HT-29 (cell line): ENCODE results near the gene RFC1. TPM values are rescaled to one million over a fixed set of nuclear protein-coding genes. Genes with fewer than 3 reads are reported as not detected.
"Not testable (repeated sequence)": the region's sequence is repeated elsewhere in the genome, so short reads cannot be mapped to it uniquely, and the experiment has no call there.

Source experiments
- DNase-seq: peaks from one replicate; pipeline ENCODE4 v3.0.0-alpha.2; 2015; ENCODE audit warnings: low spot score
- total RNA-seq: library from RNA; depleted of rRNA; stranded (reverse); fragments of >200 nt; shearing (Covaris generic); gene quantifications from 2 replicates; pipeline ENCODE4 v1.2.3, GENCODE V29; 2014

RFC1 gene
- total RNA-seq, 1 experiment from 2014 or later, result 26.6 TPM

DNA sequence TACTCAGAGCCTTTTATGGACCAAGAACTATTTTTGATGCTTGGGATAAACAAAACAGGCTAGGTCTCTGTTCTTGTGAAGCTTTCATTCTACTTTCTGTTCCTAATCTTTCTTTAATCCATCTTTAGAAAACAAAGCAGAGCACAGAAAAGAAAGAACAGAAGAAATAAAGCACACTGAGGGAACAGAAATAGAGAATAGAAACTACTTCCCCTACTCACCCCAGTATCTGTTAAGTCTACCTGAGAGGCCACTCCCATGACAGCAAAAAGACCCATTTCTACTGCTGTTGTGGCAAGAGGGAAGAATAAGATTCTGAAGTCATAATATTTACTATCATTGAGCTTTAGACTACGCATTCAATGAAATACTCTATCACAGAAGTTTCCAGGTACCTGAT lies 9.2 kb downstream of the RFC1 start:
- DNase-seq, result no peak

DNA sequence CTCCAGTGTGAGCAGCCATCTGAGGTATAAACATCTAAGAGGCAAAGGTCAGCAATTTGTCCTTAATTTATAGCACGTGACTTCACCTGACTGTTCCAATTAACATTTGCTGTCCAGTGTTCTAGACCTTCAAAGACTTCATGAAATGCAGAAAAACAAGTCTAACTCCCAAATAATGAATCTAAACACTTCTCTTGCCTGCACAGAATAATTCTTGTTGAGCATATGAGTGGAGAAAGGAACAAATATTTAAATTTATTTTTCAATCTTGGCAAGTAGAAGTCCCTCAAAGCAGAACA lies 12.0 kb downstream of the RFC1 start:
- peak; percentile 6 for DNase-seq

DNA sequence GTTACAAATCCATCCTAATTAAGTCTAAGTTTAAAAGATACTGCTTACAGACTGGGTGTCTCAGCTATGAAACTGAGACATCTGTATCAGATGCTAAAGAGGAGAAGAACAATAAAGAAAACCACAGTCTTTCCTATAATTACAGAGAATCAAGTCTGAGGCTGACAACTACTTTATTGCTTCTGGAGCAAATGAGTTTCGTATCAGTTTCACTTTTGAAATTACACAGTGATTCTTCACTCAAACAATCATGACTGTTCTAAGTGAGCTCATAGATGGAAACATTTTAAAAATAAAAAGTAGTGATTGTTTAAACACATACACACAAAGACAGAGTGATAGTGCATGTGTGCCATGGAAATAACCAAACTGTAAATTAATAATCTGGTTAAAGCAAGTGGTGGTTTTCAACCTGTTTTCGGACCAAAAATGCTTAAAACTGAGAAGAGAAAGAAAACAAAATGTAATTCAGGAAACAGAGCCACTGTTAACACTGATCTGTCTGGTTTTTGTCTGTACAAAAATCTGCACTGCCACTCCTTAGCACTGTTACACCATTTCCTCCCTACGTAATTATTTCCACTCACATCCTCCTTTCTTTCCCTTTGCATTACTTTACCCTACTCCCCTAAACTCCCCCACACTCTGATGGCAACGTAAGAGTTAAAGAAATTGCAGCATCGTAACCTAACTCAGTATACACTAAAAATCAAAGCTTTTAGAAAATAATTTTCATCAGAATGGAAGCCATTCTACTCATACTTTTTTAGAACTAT lies 12.5 kb downstream of the RFC1 start:
- no peak for DNase-seq

DNA sequence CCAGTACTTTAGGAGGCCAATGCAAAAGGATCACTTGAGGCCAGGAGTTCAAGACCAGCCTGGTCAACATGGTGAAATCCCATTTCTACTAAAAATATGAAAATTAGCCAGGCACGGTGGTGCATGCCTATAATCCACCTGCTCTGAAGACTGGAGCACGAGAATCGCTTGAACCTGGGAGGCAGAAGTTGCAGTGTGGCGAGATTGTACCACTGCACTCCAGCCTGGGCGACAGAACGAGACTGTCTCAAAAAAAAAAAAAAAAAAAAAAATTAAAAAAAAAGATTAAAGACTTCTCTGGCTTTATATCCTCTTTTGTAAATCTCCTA lies 13.0 kb downstream of the RFC1 start:
- not testable (repeated sequence) for DNase-seq

DNA sequence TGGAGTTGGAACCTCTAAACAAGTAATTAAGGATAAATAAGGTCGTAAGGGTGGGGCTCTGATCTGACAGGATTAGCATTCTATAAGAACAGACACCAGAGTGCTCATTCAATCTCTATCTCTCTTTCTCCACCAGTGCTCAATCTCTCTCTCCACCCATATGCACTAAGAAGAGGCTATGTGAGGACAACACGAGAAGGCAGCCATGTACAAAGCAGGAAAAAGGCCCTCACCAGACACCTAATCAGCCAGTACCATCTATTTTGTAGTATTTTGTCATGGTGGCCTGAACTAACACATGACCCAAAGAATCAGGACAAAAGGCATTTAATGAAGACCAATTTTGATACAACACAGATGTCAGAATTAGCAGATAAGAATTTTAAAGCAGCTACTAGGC lies 16.8 kb downstream of the RFC1 start:
- no peak for DNase-seq

DNA sequence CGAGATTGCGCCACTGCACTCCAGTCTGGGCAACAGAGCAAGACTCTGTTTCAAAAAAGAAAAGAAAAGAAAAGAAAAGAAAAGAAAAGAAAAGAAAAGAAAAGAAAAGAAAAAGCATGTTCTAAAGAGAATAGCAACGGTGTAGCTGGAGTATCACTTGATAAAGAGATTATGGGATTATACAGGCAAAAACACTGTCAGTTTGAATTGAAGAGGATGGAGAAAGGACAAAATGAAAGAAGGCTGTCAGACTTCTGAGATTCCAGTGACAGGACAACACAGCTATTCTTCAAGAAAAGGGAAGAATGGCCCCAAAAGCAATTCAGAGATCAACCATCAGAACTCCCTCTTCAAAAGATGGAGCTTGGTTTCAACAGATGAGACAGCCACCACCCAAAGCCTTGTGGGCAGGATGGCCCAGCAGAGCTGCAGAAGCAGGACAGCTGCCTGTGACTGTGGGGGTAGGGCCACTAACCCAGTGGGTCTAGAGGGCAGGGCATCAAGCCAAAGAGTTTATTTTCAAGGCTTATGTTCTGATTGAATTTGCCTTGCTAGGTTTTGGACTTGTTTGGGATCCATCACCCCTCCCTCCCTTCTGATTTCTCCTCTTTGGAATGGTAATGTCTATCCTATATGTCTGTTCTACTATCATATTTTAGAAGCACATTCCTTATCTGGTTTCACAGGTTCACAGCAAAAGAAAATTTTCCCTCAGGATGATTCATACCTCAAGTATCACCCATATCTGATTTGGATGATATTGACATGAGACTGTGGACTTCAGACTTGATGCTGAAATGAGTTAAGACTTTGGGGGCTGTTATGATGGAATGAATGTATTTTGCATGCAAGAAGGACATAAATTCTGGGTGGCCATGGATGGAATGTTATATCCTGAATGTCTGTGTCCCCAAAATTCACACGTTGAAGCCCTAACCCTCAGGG lies 17.5 kb downstream of the RFC1 start:
- no peak for DNase-seq

DNA sequence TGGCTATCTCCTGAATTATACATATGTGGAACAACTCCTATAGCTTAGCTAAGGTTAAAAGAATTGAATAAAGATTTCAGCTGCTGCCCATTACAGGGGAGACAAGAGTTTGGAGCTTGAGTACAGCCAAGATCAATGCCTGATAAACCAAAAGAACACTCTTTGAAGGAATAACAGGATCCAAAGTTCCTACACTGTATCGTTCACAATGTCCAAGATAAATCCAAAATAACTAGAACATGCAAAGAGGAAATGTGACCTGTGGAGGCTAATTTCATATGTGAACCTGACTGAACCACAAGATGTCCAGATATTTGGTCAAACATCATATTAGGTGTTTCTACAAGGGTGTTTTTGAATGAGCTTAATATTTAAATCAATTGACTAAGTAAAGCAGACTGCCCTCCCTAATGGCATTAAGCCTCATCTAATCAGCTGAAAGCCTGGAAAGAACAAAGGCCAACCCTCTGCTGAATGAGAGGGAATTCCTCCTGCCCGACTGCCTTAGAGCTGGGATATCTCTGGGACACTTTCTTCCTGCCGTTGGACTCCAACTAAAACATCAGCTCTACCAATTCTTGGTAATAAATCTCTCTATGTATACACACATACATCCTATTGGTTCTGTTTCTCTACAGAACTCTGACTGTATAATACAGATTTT lies 19.2 kb downstream of the RFC1 start:
- no peak for DNase-seq

DNA sequence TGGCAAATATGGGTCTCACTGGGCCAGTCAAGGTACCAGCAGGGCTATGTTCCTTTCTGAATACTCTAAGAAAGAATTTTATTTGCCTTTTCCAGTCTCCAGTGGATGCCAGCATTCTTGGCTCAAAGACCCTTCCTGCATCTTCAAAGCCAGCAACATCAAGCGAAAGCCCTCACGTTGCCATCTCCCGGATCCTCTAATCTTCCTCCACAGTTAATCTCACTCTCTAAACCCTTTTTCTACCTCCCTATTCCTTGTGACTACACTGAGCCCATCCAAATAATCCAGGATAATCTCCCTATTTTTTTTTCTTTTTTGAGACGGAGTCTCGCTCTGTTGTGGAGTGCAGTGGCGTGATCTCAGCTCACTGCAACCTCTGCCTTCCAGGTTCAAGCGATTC lies 23.4 kb downstream of the RFC1 start:
- DNase-seq, result no peak

DNA sequence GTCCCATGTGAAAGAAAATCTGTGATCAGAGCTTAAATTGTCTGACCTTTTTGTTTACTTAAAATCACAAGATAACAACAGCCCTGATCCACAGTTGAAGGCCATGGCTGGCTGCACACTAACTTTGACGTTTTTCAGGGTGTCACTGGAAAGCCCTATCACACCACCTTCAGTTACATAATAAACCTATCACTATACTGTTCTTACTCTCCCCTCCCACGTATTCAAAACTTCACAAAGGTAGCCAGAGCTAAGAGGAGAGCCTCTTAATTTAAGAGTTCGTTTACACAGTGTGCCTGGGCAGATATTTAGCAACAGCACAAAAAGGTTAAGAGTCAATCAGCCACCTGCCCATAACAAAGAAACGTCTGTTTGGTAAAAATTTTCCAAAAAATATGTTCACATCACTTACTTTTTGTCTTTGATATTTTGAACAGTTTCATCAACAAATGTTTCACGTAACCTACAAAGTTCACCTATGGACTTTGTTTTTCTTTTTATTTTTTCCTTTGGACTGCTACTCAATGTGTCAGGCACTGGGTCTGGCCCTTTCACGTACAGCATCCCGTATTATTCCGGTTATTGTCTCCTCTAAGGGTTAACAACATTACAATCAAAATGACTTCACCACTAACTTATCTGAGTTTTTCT lies 25.0 kb downstream of the RFC1 start:
- DNase-seq, result no peak

DNA sequence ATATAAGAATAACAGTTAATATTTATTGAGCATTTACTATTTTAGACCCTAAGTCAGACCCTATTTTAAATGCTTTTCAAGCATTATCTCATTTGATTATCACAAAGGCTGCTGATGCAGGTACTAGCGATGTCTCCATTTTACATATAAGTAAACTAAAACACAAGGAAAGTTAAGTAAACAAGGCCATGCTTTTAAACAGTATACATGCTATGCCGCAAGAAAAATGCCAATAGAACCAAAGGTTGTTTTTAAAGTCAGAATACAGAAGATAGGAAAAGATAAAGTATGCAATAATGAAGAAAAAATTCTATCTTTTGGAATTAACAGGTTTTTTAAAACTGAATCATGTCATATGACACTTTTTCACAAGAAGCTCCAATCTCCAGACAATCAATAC lies 26.2 kb downstream of the RFC1 start:
- DNase-seq, result no peak

DNA sequence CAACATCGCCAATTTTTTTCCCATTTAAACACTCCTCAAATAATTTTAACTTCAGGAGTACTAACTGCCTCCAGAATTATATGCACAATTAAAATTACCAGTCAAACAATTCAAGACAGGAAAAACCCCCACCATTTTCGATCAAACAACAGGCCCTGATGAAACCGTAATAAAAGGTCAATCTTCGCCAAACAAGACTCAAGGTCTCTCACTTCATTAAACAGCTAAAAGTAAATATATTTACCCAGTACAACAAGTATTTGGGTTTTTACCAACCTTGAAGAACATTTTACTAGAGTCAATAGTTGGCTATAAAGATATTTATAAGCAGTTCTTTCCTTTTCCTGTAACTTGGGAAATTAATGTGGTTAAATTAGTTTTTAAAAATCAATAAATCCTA lies 28.3 kb downstream of the RFC1 start:
- DNase-seq, result no peak

DNA sequence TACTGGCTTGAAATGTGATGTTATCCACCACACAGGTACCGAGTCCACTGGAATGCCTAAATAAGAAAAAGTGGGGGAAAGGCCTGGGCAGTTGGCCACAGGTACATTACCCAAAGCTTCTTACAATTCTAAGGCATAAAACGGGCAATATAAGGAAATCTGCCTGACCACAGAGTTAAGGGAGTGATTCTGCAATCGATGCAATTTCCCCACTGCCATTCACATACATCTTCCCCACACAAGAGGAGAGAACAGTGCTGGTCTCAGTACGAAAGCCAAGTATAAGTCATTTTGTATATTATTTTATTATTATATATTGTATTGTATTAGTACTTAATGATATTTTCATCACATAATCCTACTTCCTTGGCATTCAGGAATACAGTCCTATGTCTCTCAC lies 30.6 kb downstream of the RFC1 start:
- DNase-seq, result no peak

DNA sequence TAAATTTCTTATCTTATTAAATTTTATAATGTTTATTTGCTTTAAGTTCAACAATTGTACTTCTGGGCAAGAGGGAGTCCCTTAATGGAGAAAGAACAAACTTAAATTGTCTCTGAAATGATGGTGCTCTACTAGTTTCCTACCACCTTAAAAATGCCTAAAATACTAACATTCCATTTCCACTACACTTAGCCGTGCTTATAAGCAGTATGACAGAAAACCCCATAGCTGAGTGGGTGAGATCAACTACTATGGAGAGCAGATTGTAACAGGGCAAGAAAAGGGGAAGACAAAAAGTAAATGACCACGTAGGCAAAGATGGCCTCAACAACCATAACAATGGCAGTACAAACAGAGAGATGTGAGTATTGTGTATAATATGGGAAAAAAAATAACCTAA lies 35.0 kb downstream of the RFC1 start:
- no peak for DNase-seq

DNA sequence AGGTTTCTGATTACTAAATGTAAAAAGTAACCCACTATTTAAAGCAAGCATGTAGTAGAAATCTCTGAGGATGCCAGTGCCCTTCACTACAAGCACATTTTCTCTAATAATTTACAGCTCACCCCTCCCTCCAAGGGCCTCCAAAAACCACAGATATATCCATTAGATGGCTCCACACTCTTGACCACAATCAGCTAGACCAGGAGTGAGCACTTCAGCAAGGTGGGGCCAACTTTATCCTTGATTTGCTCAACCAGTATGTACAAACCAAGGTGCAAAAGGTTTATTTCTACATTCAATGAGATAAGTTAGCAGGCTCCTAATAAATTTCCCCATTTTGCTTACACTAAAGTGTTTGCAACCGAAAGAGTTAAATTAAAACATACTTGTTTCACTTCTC lies 35.8 kb downstream of the RFC1 start:
- no peak for DNase-seq

DNA sequence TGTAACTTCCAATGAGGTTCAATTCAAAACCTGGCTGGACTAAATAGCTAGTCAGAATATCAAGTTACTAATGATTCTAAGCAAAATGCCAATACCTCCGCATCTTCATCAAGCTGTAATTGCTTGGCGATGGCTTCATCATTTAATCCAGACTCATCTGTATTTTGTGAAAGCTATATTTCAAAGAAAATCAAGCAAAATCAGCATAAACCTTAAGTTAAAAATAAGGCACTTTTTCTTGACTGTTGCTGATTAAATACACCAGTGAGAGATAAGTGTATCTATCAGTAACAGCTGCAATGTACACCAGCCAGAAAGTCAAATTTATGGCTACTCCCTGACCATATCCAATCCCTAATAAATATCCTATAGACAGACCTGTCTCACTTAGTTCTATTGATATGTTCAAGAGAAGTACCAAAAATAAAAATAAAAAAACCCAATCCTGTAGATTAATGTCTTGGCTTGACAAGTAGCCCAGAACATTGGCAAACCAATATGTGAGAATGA lies 39.6 kb downstream of the RFC1 start:
- no peak for DNase-seq

DNA sequence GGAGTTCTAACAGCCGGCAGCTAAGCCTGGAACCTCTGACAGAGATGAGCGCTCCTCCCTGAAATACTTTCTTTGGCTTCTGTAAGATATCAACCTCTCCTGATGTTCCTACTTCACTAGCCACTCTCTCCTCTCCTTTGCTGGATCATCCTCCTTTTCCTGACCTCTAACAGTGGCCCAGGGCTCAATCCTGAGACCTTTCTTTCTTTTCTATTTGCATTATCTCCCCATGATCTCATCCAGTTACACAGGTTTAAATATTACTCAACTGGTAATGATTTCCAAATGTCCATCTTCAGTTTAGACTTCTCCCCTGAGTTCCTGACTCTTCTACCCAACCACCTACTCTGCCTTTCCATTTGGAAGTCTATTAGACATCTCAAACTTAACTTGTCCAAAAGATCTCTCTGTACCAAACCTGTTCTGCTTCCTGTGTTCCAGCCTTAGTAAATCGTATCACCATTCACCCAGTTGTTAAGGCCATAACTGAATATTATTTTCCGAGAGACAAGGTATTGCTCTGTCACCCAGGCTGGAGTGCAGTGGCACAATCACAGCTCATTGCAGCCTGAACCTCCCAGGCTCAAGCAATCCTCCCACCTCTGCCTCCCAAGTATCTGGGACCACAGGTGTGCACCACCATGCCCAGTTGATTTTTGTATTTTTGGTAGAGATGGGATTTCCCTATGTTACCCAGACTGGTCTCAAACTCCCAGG lies 41.1 kb downstream of the RFC1 start:
- no peak for DNase-seq

DNA sequence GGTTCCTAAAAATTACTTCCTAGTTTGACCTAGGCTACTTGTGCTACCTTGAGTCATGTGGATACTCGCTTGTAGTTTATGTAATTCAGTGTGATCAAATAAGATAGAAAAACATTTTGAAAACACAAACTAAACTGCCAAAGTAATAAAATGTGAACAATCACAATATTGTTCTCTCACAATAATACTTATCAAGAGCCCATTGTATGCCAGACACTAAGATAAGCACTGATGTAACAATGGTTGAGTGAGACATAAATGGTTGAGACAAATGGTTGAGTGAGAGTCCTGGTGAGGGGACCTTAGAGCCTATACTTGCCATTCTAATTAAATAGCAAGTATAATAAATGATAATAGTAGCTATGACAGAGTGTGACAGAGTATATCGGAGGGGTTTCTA lies 41.7 kb downstream of the RFC1 start:
- DNase-seq, result no peak

DNA sequence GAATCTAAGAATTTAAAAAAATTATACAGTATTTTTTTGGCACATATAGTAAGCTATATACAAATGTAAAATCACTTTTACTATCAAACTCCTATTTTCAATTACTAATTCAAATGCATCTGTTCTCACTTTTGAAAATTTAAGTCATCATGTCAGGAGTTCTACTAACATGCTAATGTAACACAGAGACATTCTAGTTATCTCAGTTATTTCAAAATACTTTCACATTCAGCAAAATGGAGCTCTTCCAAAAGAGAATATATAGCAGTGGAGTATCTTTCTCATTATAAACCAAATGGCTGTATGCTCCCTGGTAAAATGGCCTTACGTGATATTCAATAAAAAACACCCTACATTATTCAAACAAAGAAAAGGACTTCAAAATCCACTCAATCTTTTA lies 42.3 kb downstream of the RFC1 start:
- no peak for DNase-seq

DNA sequence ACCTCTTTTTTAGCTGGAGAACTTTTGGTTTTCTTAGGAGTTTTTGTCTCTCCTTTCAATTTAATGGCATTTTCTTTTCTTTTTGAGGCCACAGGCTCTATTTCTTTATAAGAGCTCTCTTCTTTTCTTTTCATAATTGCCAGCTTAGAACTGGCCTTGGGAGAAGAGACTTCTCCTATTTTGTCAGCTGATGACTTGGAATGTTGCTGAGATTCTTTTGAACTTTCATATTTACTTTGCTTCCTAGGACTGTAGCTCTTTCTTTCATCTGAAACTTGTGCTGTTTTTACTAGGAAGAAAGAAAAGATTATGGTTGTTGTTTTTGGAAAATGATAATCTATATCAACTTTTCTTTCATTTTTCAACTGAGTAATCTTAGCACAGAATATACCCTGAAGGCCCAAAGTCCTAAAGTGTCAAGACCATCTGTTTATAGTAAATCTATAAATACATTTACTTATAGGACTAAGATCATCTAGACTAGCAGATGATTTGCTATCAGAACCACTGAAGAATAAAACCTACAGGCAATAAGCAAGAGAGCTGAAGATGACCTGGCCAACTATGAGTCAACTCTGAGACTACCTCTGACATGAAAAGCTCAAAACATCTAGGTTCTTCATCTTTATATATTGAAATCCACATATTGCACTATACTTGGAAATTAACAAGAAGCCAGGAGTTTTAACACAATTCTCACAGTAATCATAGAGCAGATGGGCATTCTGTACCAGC lies 45.6 kb downstream of the RFC1 start:
- DNase-seq, result no peak

DNA sequence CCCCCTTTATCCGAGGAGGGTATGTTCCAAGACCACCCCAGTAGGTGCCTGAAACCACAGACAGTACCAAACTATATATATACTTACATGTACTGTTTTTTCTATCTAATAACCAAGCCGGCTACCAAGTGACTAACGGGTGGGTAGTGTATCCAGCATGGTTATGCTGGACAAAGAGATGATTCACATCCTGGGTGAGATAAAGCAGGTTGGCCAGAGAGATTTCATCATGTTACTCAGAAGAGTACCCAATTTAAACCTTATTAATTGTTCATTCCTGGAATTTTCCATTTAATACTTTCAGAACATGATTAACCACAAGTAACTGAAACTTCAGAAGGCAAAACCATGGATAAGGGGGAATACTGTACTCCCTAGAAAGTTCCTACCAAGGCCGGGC lies 46.5 kb downstream of the RFC1 start:
- peak; percentile 5 for DNase-seq

DNA sequence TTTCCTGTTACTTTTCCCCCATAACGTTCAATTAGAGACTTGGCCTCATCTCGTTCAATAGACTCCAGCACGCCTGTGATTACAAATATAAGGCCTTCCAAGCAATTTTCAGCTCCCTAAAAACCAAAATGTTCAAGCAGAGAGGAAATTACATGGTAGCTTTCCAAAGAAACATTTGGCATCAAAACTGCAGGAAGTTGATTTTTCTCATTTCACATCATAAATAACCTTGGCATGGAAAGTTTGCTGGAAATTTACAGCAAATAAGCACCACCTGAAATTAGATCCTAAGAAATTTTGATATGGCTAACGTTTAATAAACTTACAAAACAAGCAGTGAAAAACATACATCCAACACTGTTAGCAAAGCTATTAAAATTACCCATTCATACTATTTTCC lies 53.3 kb downstream of the RFC1 start:
- DNase-seq, result no peak
